Effector memory CD8-positive, alpha-beta T cell (primary cell): Measurements from ENCODE around the gene EIF4E.
"Not testable (repeated sequence)": the region's sequence is repeated elsewhere in the genome, so short reads cannot be mapped to it uniquely, and the experiment has no call there.

ENCODE experiments used
- ATAC-seq: fragments of 150-1000 bp; cut with Tn5 transposase; replicated peaks from 2 replicates; pipeline ENCODE4 v1.10.0; 2021; ENCODE audit warnings: mild to moderate bottlenecking, moderate library complexity
- DNase-seq, 3 experiments: peaks; one replicate each; pipeline ENCODE4 v3.0.0; 2021
- H3K27ac Mint-ChIP-seq, 2 donors: one replicate each; pipeline ENCODE4 v1.8.0; 2022; ENCODE audit warnings: mild to moderate bottlenecking in 2 of 2, mixed read lengths in 2 of 2, moderate library complexity in 2 of 2
- H3K27me3 Mint-ChIP-seq, 2 donors: one replicate each; pipeline ENCODE4 v1.8.0; 2022; ENCODE audit warnings: mixed read lengths in 2 of 2
- H3K36me3 Mint-ChIP-seq: one replicate; pipeline ENCODE4 v1.8.0; 2022; ENCODE audit warnings: mild to moderate bottlenecking, moderate library complexity, mixed read lengths; ENCODE audit not compliant: insufficient read depth
- H3K4me1 Mint-ChIP-seq, 2 donors: one replicate each; pipeline ENCODE4 v1.8.0; 2022; ENCODE audit warnings: low read depth in 2 of 2, mixed read lengths in 2 of 2
- H3K4me3 Mint-ChIP-seq, 2 donors: one replicate each; pipeline ENCODE4 v1.8.0; 2022; ENCODE audit warnings: mild to moderate bottlenecking in 2 of 2, mixed read lengths in 2 of 2, moderate library complexity in 2 of 2
- H3K9me3 Mint-ChIP-seq, 2 donors: one replicate each; pipeline ENCODE4 v1.8.0; 2022; ENCODE audit warnings: mixed read lengths in 2 of 2

Gene EIF4E

GRCh38 chr4:98887145-98887544 is 41.8 kb downstream of the EIF4E start:
- Mint-ChIP-seq H3K4me1 (peaks cover 10 to 16% of the 10 kb centered on the region in 2 donors), H3K27ac (no peak overlapping the region), H3K4me3 (no peak overlapping the region), H3K9me3 (no peaks in the 10 kb centered on the region), H3K36me3 (peaks cover 77% of the 10 kb centered on the region), H3K27me3 (no peaks in the 10 kb centered on the region)
- ATAC-seq (no peak), DNase-seq (no peak)

DNA sequence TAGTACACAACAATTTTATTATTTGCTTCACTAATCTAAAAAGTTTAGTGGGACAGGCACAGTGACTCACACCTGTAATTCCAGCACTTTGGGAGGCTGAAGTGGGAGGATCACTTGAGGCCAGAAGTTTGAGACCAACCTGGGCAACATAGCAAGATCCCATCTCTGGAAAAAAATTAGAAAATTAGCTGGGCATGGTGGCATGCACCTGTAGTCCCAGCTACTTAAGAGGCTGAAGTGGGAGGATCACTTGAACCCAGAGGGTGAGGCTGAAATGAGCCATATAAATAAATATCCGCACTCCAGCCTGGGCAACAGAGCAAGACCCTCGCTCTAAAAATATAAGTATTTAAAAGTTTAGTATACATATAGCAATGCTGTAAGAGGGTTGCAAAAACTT is 42.6 kb downstream of the EIF4E start:
- ATAC-seq, H3K4me3 Mint-ChIP-seq, H3K27me3 Mint-ChIP-seq, DNase-seq, H3K4me1 Mint-ChIP-seq, H3K9me3 Mint-ChIP-seq, H3K27ac Mint-ChIP-seq: not testable (repeated sequence)
- peaks cover 75% of the 10 kb centered on the region for H3K36me3 Mint-ChIP-seq

DNA sequence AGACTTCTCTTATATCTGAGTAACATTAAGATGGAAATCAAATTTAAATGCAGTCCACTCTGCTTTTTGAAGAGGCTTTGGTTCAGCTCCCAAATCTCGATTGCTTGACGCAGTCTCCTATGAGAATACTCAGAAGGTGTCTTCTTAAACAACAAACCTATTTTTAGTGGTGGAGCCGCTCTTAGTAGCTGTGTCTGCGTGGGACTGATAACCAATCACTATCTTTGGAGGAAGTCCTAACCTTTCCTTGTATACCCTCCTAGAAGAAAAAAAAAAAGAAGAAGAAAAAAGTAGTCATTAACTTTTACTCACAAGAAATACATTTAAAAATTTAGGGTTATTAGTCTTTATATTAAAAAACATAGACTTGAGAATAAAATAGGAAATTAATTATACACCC is 48.0 kb downstream of the EIF4E start:
- H3K9me3 Mint-ChIP-seq, ATAC-seq, H3K27me3 Mint-ChIP-seq, H3K27ac Mint-ChIP-seq, H3K4me1 Mint-ChIP-seq, H3K4me3 Mint-ChIP-seq, DNase-seq: not testable (repeated sequence)
- H3K36me3 Mint-ChIP-seq = peaks cover 38% of the 10 kb centered on the region

- Mint-ChIP-seq H3K27ac (peak overlapping the region in 1 of 2 donors; percentile 13), H3K4me1 (no peaks in the 10 kb centered on the region), H3K36me3 (peaks cover 29% of the 10 kb centered on the region), H3K27me3 (no peaks in the 10 kb centered on the region), H3K4me3 (no peak overlapping the region), H3K9me3 (no peaks in the 10 kb centered on the region)
- ATAC-seq = no peak
- DNase-seq = no peak
These were observed 49.4 kb downstream of the EIF4E start for GRCh38 chr4:98879515-98879914.

GRCh38 chr4:98873059-98873458 is 55.9 kb downstream of the EIF4E start:
- Mint-ChIP-seq H3K4me1 (peaks cover 0 to 3% of the 10 kb centered on the region in 2 donors), H3K9me3 (no peaks in the 10 kb centered on the region), H3K27ac (no peak overlapping the region), H3K27me3 (no peaks in the 10 kb centered on the region), H3K4me3 (no peak overlapping the region), H3K36me3 (peaks cover 3% of the 10 kb centered on the region)
- DNase-seq (no peak), ATAC-seq (no peak)

DNA sequence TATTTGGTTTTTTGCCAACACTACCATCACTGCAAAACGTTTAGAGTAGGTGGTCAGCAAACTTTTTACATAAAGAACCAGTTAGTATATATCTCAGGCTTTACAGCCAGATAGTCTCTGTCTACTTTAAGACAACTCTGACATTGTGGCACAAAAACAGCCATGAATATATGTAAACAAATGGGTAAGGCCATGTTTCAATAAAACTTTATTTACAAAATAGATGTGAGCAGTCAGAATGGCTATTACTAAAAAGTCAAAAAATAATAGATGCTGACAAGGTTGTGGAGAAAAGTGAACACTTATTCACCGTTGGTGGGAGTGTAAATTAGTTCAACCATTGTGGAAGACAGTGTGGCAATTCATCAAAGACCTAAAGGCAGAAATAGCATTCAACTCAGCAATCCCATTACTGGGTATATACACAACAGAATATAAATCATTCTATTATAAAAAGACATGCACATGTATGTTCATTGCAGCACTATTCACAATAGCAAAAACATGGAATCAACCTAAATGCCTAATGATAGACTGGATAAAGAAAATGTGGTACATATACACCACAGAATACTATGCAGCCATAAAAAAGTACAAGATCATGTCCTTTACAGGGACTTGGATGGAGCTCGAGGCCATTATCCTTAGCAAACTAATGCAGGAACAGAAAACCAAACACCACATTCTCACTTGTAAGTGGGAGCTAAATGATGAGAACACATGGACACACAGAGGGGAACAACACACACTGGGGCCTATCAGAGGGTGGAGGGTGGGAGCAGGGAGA is 56.6 kb downstream of the EIF4E start:
- ATAC-seq, H3K4me3 Mint-ChIP-seq, H3K9me3 Mint-ChIP-seq, H3K36me3 Mint-ChIP-seq, DNase-seq, H3K4me1 Mint-ChIP-seq, H3K27me3 Mint-ChIP-seq, H3K27ac Mint-ChIP-seq: not testable (repeated sequence)

DNA sequence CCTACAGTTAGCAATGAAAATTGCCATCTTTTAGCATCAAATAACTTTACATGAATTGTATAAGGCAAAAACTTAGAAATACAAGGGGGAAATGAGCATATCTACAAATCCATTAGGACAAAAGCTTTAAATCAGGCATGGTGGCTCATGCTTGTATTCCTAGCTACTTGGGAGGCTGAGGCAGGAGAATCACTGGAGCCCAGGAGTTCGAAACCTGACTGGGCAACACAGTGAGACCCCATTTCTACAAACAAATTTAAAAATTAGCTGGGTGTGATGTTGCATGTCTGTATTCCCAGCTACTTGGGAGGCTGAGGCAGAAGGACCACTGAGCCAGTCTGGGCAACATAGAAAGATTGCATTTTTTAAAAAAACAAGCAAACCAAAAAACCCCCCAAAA is 61.3 kb downstream of the EIF4E start:
- Mint-ChIP-seq H3K9me3 (no peaks in the 10 kb centered on the region), H3K27ac (no peak overlapping the region), H3K27me3 (peaks cover 0 to 12% of the 10 kb centered on the region in 2 donors), H3K4me3 (no peak overlapping the region), H3K4me1 (peaks cover 0 to under 1% of the 10 kb centered on the region in 2 donors), H3K36me3 (no peaks in the 10 kb centered on the region)
- DNase-seq (no peak), ATAC-seq (no peak)

DNA sequence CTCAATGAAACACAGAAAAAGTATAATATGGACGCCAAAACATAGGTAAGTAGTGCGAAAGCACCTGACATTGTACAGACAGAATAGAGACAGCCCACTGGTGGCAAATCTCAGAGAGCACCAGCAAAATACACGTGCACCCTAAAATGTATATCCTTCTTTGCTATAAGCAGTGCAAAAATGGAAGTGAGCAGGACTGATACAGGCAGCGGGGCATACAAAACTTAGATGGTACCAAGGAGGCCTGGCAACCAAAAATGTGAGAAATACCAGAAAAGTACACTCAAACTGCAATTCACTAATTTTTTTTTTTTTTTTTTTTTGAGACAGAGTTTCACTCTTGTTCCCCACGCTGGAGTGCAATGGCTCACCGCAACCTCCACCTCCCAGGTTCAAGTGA is 63.9 kb downstream of the EIF4E start:
- ATAC-seq = no peak
- H3K27me3 Mint-ChIP-seq = peaks cover 0 to 12% of the 10 kb centered on the region in 2 donors
- H3K4me1 Mint-ChIP-seq = no peaks in the 10 kb centered on the region
- H3K9me3 Mint-ChIP-seq = no peaks in the 10 kb centered on the region
- no peak overlapping the region for H3K27ac Mint-ChIP-seq
- H3K36me3 Mint-ChIP-seq = no peaks in the 10 kb centered on the region
- H3K4me3 Mint-ChIP-seq = no peak overlapping the region
- no peak for DNase-seq

DNA sequence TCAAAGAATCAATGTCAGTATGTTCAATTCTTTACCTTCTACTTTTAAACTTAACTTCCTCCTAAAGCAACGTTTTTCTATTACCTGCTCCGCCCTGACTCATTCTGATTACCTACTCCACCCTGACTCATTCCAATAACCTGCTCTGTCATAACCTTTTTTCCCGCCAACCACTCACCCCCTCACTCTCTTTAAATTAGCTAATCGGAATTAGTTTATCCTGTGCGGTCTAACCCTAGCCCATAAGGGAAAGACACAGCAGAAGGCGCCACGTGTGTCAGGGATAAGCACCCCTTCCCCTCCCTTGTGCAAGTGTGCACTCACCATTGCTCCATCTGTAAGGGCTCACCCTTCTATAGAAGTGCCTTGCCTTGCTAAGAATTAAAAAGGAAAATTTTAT is 64.4 kb downstream of the EIF4E start:
- DNase-seq (no peak), ATAC-seq (no peak)
- Mint-ChIP-seq H3K27me3 (peaks cover 0 to 12% of the 10 kb centered on the region in 2 donors), H3K9me3 (no peaks in the 10 kb centered on the region), H3K27ac (no peak overlapping the region), H3K36me3 (no peaks in the 10 kb centered on the region), H3K4me3 (no peak overlapping the region), H3K4me1 (no peaks in the 10 kb centered on the region)

GRCh38 chr4:98862371-98862770 is 66.6 kb downstream of the EIF4E start:
- Mint-ChIP-seq H3K4me1 (no peaks in the 10 kb centered on the region), H3K9me3 (no peaks in the 10 kb centered on the region), H3K36me3 (peaks cover 3% of the 10 kb centered on the region), H3K4me3 (no peak overlapping the region), H3K27me3 (peaks cover 0 to 12% of the 10 kb centered on the region in 2 donors), H3K27ac (no peak overlapping the region)
- ATAC-seq (no peak), DNase-seq (no peak)

DNA sequence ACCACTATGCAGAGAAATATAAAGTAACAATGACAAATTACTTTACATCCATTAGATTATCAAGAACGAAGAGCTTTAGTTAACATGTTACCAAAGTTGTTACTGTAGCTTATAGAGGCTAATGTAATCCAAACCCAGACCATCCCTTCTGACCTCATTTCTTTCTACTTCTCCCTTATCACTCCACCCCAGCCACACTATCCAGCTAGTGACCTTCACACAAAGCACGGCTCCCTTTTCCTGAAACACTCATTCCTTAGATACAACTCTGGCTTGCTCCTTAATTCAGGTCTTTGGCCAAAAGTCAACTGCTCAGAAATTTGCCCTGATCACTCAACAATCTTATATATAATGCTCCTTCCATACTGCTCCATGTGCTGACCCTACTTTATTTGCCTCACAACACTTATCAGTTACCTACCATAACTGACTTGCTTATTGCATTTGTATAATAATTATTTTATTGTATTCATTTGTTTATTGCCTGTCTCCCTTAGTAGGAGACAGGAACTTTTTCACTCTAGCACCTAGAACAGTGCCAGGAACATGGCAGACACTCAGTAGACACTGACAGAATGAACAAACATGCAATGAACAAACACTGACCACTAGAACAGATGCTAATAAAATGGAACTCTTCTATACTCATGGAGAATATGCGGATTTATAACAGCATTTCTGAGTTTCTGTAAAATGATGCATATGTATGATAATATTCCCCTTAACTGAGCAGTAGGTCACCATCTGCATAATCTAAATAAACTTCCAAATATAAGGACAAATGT is 67.6 kb downstream of the EIF4E start:
- Mint-ChIP-seq H3K4me3 (no peak overlapping the region), H3K36me3 (peaks cover 3% of the 10 kb centered on the region), H3K4me1 (no peaks in the 10 kb centered on the region), H3K27ac (no peak overlapping the region), H3K9me3 (no peaks in the 10 kb centered on the region), H3K27me3 (peaks cover 0 to 12% of the 10 kb centered on the region in 2 donors)
- ATAC-seq = no peak
- DNase-seq = no peak

DNA sequence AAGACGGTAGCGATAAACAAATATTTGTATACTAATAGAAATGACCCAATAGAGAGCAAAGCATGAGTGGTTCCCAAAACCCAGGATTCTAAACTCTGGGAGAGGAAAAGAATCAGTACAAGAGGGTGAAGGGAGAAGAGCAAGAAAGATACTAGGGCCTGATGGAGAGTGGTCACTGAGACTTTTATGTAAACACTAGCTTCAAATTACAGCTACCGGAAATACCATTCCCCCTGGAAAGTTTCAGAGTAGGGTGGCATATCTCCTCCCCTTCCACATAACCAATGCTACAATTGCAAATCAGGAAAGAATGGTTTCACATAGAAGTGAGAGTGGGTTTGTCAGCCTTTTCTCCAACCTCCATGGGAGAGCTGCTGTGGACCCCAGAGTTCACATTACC is 77.1 kb downstream of the EIF4E start:
- H3K4me1 Mint-ChIP-seq = no peaks in the 10 kb centered on the region

GRCh38 chr4:98850937-98851336 is 78.0 kb downstream of the EIF4E start:
- H3K4me3 Mint-ChIP-seq = no peak overlapping the region
- no peak overlapping the region for H3K27ac Mint-ChIP-seq
- peaks cover 18 to 23% of the 10 kb centered on the region in 2 donors for H3K27me3 Mint-ChIP-seq
- no peaks in the 10 kb centered on the region for H3K4me1 Mint-ChIP-seq
- DNase-seq (no peak), ATAC-seq (no peak)
- no peaks in the 10 kb centered on the region for H3K36me3 Mint-ChIP-seq
- H3K9me3 Mint-ChIP-seq = no peaks in the 10 kb centered on the region

More for the DNA sequence above, 77.1 kb downstream of the EIF4E start:
- Mint-ChIP-seq H3K9me3 (no peaks in the 10 kb centered on the region), H3K27me3 (peaks cover 18 to 23% of the 10 kb centered on the region in 2 donors), H3K27ac (no peak overlapping the region), H3K4me3 (no peak overlapping the region), H3K36me3 (no peaks in the 10 kb centered on the region)
- ATAC-seq = no peak
- DNase-seq = no peak

GRCh38 chr4:98848448-98848847 is 80.5 kb downstream of the EIF4E start:
- H3K4me3 Mint-ChIP-seq = no peak overlapping the region
- no peak for DNase-seq
- no peak overlapping the region for H3K27ac Mint-ChIP-seq
- H3K4me1 Mint-ChIP-seq = no peaks in the 10 kb centered on the region
- ATAC-seq = no peak
- no peaks in the 10 kb centered on the region for H3K36me3 Mint-ChIP-seq
- H3K9me3 Mint-ChIP-seq = no peaks in the 10 kb centered on the region
- H3K27me3 Mint-ChIP-seq = peaks cover 8 to 18% of the 10 kb centered on the region in 2 donors
